HG03378 (cell line): ENCODE results near the gene EXOSC5.
"Not testable (repeated sequence)": the region's sequence is repeated elsewhere in the genome, so short reads cannot be mapped to it uniquely, and the experiment has no call there.

ENCODE experiments used
- ATAC-seq: cut with Tn5 transposase; IDR thresholded peaks from one replicate; pipeline ENCODE4 v1.9.1; 2021; ENCODE audit warnings: mild to moderate bottlenecking, moderate library complexity; ENCODE audit not compliant: unreplicated experiment

The EXOSC5 gene

DNA sequence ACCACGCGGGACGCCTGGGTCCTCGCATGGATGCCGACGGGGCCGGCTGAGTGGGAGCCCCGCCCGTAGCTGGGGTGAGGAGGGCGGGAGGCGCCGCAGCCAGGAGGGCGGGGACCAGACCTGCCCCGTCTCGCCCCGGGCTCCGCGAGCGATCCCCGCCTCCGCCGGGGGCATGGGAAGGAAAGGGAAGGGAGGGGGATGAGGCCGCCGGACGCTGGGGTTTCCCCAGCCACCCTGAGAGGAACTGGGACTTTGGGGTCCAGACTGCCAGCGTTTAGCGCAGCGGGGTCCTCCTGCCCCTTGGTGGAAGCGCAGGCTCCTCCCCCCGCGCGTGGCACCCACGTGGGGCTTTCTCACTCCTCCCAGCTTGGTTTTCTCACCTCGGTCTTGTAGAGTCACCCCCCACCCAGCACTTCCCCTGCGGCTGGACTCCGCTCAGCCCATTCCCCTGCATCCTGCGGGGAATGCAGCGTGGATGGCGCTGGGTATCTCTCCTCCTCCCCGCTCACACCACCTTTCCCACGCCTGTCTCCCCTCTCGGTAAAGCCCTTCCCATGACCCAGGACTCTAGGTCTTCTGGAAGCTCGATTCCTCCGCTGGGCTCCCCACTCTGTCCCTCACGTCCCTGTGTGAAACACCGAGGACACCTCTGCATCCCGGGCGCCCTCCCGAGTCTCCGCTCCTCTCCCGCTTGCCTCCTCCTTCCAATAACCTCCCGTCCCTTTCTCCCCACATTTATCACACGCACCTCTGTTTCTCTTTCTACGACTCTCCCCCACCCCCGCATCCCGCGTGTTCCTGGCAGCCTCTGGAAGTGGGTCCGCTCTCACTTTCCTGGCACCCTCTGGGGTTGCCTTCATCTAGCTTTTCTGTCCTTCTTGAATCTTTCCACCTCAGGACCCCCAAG, 45.6 kb downstream of the EXOSC5 start:
- peak; percentile 43 for ATAC-seq

DNA sequence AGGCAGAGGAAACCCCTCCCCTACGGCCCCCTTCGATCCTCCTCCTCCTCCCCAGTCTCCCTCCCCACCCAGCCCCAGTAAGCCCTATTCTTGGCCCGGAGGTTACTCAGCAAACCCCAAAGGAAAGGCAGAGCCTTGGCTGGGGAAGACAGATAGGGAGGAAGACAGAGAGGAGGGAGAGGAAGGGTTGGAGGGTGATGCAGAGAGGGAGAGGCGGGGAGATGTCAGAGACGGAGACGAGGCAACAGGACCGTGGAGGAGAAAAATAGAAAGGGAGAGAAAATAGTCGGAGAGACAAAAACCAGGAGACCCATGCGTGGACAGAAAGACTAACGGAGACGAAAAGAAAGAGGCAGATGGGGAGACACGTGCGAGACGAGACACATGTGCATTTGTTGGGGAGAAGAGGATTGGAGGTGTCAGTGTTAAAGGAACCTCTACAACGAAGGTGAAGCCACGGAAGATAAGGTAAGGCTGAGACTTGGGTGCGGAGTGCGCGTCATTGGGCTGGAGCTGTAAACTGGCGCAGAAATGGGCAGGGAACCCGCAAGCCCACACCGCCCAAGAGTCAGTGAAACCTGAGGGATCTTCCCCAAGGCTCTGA, 46.3 kb downstream of the EXOSC5 start:
- ATAC-seq, result peak; percentile 2

DNA sequence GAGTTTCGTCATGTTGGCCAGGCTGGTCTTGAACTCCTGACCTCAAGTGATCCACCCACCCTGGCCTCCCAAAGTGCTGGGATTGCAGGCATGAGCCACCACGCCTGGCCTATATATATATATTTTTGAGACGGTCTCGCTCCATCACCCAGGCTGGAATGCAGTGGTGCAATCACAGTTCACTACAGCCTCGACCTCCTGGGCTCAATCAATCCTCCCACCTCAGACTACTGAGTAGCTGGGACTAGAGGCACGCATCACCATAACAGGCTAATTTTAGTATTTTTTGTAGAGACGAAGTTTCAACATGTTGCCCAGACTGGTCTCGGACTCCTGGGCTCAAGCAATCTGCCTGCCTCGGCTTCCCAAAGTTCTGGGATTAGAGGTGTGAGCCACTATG, 50.2 kb downstream of the EXOSC5 start:
- not testable (repeated sequence) for ATAC-seq

DNA sequence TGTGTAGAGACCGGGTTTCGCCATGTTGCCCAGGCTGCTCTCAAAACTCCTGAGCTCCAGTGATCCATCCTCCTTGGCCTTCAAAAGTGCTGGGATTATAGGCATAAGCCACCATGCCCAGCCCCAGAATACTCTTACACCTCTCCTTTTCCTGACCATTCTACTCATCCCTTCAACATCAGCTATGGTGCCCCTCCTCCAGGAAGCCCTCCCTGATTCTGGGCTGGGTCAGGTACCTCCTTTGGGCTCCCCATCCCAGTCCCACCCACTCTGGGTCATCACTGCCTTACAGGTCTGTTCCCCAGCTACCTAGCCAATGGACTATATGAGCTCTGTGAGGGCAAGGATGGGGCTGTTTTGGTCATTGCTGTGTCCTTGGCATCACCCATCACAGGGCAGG, 53.0 kb downstream of the EXOSC5 start:
- ATAC-seq, result no peak

DNA sequence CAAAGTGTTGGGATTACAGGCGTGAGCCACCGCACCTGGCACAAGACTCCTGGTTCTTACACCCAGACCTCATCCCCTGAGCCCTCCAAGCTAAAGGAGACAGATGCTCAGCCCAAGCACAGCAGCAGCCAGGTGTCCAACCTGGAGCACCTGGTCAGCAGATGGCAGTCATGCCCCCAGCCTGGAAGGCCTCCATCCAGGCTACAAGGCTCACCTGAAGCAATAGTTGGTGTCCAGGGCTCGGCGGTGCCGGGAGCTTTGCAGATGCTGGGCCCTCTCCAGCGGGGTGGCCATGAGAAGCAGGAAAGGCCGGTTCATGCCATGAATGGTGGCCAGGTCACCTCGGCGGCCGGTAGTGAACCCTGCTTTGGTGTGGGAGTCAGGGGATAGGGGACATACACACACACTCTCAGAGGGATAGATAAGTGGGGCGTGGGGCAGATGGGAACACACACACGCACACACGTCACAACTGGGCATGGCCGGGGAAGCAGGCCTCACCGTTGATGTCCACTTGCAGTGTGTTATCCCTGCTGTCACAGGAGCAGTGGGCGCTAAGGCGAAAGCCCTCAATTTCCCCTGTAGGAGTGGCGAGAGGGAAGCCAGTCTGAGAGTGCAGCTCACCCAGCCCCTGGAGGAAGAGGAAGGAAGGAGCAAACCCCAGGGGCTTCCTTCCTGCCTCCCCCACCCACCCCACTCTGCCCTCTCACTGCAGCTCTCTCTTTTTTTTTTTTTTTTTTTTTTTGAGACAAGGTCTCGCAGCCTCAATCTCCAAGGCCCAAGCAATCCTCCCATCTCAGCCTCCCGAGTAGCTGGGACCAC, 55.3 kb downstream of the EXOSC5 start:
- no peak for ATAC-seq

DNA sequence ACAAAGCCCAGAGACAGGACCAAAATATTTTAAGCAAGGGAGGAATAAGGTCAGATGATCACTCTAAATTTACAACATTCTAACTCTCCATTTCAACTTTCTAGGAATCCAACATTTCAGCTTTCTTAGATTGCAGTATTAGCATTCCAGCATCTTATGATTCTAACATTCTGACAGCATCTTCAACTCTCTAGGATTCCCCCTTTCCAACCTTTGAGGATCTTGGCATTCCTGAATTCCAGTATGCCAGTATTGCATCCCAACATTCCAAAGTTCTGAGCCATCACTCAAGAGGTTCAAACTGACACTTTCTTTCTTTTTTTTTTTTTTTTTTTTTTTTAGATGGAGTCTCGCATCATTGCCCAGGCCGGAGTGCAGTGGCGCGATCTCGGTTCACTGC, 57.2 kb downstream of the EXOSC5 start:
- ATAC-seq, result no peak
